Raji (cell line): ENCODE measurements around the gene NEK3.

Experiments
- POLR2A ChIP-seq: IDR thresholded peaks from 2 replicates; pipeline ENCODE4 v1.6.1; 2011; ENCODE audit warnings: low read depth, low read length, control low read depth; ENCODE audit not compliant: insufficient read depth

Gene NEK3

DNA sequence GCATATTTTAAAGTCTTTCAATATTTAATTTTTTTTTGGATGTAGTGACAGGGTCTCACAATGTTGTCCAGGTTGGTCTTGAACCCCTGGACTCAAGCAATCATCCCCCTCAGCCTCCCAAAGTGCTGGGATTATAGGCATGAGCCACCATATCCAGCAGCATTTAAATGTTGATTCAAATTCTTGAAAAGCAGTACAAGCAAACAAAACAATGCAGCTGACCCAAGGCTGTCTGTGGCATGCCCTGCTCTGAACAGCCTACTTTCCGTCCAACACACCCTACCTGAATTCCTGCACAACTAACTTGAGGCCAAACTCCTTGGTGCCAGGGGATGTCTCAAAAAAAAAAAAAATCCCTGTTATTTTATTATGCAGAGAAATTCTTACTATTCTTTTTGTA, 53.6 kb downstream of the NEK3 start:
- no peak for TF ChIP-seq POLR2A

DNA sequence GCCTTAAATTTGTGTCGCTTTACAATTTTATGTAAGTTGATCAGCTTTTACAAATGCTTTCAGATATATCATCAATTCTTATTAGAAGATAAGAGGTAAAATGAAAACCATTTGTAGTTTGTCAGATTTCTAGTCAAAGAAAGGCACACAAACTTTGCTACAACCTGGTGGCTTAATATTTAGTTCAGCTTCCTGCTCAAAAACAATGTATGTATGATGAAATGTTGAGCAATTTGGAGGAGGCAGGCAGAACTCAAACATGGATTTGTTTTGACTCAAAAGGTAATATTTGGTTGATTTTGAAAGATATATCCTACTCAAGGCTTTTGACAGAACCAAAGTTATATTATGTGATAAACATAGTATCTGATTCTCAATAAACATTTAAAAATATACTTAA, 54.8 kb downstream of the NEK3 start:
- no peak for TF ChIP-seq POLR2A

DNA sequence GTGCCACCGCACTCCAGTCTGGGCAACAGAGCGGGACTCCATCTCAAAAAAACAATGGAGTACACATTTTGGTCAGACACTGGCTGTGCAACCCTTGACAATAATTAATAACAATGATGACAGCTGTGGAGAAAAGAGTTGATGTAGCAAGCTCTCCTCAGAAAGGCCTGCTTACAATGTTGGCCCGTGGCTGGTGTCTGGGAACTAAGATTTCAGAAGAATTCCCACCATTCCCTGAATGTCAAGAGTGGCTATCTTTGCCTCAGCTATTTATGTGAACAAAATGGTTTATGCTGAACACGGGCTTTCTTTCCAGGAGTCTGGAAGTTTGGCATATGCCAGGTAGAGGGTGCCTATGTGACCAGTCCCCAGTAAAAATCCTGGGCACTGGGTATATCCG, 56.0 kb downstream of the NEK3 start:
- TF ChIP-seq POLR2A = no peak

DNA sequence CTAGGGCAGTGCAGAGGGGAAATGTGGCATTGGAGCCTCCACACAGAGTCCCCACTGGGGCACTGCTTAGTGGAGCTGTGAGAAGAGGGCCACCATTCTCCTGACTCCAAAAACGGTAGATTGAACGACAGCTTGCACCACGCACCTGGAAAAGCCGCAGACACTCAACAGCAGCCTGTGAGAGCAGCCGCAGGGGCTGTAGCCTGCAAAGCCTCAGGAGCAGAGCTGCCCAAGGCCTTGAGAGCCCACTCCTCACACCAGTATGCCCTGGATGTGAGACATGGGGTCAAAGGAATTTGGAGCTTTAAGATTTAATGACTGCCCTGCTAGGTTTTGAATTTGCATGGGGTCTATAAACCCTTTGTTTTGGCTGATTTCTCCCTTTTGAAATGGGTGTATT, 62.2 kb downstream of the NEK3 start:
- no peak for TF ChIP-seq POLR2A

DNA sequence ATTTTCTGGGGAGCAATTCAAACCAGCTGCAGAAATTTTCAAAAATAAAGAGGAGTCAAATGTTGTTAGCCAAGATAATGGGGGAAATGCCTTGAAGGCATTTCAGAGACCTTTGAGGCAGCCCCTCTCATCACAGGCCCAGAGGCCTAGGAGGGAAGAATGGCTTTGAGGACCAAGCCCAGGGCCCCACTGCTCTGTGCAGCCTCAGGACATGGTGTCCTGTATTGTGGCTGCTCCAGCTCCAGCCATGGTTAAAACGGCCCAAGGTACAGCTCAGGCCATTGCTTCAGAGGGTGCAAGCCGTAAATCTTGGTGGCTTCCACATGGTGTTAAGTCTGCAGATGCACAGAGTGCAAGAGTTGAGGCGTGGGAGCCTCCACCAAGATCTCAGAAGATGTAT, 62.6 kb downstream of the NEK3 start:
- TF ChIP-seq POLR2A = no peak

DNA sequence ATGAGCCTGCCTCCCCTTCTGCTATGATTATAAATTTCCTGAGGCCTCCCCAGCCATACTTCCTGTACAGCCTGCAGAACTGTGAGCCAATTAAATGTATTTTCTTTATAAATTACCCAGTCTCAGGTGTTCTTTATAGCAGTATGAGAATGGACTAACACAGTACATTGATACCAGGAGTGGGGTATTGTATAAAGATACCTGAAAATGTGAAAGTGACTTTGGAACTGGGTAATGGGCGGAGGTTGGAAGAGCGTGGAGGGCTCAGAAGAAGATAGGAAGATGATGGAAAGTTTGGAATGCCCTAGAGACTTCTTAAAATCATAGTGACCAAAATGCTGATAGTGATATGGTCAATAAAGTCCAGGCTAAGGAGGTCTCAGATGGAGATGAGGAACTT, 63.3 kb downstream of the NEK3 start:
- no peak for TF ChIP-seq POLR2A

DNA sequence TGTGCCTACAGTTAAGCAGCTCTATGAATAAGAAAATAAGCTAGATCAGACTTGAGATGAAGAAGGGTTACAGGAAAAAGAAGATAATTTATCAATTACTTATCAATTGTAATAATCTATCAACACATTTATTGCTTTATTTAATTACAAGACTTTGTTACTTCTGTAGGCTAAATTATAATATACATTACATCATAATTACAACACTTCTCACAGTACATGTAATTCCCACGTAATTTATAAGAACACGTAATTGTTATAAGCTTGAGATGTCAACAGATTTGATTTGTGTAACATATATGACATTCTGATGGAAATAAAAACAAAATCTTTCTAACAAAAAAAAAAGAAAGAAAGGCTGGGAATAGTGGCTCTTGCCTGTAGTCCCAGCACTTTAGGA, 67.3 kb downstream of the NEK3 start:
- no peak for TF ChIP-seq POLR2A

DNA sequence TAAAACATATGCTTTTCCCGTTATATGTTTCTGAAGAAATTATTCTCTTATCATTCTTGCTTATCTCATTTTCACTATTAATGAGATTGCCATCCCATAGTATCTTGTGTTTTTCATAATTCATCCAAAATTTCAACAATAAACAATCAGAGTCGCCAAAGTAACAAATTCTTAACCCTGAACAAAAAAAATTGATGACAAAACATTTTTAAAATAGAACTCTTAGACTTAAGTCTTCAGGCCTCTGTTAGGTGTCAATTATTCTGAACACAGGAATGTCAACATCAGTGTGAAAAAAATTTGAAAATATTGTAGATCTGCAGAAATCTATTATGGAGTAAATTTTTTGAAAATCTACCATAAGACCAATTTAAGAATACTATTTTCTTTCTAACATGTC, 67.9 kb downstream of the NEK3 start:
- TF ChIP-seq POLR2A = no peak

DNA sequence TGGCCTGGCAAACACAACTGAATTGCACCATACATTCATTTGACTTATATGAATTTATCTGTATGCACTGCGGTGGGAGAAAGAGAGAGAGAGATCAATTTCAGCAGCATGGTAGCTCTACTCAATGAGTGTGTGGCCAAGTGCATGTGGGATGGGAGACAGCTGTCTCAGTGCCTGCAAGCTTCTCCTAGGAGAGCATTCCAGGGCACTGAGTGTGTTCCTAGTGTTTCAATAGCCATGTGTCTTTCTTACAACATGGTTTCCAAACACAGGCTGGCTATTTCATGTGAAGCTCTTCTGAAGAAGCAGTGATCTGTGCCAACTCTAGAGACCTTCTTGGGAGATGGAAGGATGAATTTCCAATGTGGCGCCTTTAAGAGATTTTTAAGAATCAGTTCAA, 74.0 kb downstream of the NEK3 start:
- no peak for TF ChIP-seq POLR2A
